GM18873 (cell line): ENCODE data around the gene CALM3.
"Not testable (repeated sequence)": the region's sequence is repeated elsewhere in the genome, so short reads cannot be mapped to it uniquely, and the experiment has no call there.

Source experiments
- ATAC-seq: cut with Tn5 transposase; IDR thresholded peaks from one replicate; pipeline ENCODE4 v1.9.1; 2021; ENCODE audit warnings: mild to moderate bottlenecking, moderate library complexity, moderate number of reproducible peaks; ENCODE audit not compliant: unreplicated experiment, low FRiP score

CALM3 gene

DNA sequence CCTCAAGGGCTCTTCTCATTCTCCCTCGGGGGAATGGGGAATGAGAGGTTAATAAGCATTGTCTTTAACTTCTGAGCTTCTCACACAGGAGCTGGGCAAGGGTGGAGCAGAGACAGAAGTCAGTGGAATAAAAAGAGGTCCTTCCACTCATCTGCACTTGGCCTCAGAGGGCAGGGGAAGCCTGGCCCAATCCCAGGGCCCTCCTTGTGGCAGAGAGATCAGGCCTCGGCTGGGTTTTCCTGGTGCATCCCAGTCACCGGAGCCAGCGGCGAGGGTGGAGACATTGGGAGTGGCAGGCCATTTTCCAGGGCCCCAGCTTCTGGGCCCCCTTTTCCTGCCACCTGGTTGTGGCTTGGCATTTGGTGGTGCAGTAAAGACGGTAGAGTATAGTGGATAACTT lies 10.6 kb downstream of the CALM3 start:
- no peak for ATAC-seq

DNA sequence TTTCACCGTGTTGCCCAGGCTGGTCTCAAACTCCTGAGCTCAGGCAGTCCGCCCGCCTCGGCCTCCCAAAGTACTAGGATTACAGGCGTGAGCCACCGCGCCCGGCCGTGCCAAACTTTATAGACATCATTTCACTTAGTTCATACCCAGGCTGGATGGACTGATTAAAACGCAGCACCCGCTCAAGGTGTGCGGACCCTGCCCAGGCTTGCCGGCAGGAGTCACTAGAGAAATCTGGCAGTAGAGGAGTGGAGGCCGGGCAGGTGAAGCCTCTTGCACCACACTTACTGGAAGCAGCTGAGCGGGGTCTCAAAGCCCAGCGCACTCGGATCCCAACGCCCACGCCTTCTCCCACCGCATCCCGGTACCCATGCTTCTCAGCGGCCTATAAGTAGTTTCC lies 12.4 kb downstream of the CALM3 start:
- no peak for ATAC-seq

DNA sequence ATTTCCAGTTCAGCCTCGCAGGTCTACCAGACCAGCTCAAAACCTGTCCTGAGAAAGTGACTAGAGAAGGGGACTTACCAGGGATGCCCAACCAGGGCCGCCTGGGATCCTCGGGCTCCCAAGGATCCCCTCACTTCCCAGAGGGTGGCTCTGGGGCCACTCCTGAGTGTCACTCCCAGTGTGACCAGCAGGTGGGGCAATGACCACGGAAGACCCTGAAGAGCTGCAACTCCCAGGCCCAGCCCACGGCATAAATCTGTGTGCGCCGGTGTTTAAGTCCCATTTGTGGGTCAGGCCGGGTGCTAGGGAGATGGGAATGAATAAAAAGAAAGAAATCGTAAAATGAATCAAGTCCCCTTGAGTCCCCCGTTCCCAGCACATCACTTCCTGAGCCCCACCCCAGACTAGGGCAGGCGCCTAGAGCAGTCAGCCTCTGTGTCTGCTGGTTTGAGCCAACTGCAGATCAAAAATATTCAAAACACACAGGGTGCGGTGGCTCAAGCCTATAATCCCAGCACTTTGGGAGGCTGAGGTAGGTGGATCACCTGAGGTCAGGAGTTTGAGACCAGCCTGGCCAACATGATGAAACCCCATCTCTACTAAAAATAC lies 13.1 kb downstream of the CALM3 start:
- ATAC-seq = no peak

DNA sequence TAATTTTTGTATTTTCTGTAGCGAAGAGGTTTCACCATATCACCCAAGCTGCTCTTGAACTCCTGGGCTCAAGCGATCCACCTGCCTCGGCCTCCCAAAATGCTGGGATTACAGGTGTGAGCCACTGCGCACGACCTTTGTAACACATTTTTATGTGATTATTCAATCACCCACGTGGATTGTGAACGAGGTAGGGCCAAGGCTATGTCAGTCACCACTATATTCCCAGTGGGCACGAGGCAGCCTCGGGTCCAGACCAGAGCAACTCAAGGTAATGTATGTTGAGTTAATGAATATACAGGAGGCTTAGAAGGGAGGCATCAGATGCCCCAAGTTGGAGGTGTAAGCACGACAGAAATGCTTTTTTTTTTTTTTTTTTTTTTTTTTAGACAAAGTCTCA lies 14.8 kb downstream of the CALM3 start:
- no peak for ATAC-seq

DNA sequence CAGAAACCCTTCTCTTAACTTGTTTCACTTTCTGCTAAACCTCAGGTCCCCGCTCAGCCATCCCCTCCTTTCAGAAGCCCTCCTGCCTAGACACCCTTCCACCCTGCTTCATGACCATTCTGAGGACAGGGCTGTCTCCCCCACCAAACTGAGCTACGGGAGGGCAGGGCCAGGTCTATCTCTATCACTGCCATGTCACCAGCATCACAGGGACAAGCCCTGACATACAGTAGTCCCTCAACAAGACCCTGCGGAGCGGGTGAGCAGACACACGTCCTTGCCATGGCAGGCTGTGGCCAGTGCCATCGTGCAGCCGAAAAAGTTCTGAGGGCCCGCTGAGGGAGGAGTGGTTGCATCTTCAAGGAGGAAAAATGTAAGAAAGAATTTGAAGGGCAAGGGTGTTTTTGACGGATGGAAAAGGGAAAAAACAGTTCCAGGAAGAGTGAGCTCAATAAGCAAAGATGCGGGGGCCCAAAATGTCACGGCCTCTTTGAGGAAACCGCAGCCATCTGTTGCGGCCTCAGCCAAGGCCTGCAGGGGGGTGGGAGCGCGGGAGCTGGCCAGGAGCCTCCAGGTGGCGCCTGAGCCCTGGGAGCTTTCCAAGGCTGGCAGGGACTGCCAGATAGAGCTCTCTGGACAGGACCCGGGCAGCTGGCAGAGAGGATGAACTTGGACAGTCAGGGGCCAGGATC lies 15.6 kb downstream of the CALM3 start:
- no peak for ATAC-seq

DNA sequence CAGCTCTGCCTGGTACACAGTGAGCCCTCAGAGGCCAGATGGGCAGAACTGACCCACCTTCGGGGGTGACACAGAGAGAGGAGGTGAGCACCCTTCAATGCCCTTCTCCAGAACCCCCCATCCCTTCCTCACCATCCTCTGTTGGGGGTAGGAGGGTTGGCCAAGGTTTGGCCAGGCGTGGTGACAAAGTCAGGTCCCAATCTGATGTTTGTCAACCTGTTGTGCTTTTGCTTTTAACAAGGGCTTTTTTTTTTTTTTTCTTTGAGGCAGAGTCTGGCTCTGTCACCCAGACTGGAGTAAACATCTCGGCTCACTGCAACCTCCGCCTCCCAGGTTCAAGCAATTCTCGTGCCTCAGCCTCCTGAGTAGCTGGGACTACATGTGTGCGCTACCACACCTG lies 16.5 kb downstream of the CALM3 start:
- ATAC-seq = no peak

DNA sequence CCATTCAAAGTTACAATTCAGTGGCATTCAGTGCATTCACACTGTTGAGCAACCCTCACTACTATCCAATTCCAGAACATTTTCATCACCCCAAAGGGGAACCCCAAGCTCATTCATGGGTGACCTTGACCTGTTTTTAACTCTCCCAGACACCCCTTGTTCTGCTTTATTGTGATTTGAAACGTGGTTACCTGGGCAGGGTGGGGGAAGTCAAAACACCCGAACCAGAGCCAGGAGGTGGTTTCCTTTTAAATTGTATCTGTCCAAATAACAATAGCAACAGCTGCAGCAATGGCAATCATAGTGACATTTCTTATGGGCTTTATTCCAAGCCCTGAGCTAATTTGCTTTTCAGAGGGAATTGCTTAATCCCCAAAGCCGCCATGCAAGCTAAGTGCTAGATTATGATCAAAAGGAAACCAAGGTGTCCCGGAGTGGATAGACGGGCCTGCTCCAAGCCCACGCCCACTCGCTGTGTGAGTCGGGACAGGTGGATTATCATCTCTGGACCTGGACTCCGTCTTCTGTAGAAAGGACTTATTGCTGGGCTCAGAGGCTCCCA lies 17.6 kb downstream of the CALM3 start:
- ATAC-seq = no peak

- ATAC-seq = no peak
These were observed 19.1 kb downstream of the CALM3 start for GRCh38 chr19:46620267-46620666.

GRCh38 chr19:46620716-46621115 lies 19.6 kb downstream of the CALM3 start:
- no peak for ATAC-seq

DNA sequence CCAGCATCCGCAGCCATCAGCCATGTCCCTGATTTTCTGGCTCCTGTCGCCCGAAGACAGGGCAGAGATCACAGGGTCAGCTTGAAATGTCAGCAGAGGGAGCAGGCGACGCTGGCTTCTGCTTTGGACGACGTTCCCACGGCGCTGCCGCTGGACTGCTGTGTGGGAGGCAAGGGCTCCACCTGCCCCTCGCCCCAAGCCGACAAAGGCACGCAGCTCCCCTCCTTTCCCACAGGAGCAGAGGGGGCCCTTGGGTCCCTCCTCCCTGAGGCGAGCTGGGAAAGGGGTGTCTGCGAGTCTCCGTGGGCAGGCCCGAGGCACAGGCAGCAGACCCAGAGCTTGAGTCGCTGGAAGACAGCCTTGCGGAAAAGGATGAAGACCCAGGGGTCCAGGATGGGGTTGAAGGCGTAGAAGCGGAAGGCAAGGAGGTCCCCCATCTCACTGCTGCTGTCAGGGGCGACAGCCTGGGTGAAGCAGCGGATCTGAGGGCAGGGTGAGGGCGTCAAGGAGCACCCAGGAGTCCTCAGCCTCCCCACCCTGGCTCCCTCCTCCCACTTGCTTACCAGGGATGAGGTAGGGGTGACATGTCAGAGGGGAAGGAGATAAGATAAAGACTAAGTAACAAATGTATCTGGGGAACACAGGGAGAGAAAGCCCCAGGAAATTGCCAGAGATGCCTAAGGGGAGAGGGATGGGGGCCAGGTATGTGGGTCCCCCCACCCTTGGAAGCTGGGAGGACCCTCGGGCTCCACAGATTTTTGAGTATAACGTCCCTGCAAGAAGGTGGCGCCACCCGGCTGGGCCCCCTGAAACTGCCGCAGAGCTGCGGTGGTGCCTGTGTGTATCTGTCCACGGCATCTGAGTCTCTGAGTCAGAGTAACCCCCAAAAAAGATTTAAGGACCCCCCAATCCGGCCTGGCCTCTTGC lies 20.3 kb downstream of the CALM3 start:
- ATAC-seq = no peak

GRCh38 chr19:46622118-46622446 lies 21.0 kb downstream of the CALM3 start:
- no peak for ATAC-seq

DNA sequence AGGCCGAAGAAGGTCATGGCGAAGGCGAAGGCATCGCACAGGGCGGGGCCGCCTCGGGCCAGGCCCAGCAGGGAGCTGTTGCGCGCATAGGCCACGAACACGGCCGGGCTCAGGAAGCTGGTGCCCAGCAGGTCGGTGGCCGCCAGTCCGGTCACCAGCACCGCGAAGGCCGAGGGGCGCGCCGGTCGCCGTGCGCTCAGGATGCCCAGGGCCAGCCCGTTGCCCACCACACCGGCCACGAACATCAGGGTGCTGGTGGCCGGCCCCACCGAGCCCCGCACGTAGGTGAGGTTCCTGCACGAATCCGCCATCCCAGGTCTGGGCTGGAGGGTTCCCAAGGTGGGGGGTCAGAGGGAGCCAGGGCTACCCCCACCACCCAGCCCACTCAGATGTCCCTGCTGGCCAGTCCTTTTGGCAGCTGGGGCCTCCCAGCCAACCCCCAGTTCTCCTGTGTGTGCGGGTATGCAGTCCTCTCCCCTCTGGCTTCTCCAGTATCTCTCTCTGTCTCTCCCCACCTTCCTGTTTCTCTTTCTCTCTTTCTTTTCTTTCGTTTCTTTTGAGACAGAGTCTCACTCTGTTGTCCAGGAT lies 22.9 kb downstream of the CALM3 start:
- no peak for ATAC-seq

DNA sequence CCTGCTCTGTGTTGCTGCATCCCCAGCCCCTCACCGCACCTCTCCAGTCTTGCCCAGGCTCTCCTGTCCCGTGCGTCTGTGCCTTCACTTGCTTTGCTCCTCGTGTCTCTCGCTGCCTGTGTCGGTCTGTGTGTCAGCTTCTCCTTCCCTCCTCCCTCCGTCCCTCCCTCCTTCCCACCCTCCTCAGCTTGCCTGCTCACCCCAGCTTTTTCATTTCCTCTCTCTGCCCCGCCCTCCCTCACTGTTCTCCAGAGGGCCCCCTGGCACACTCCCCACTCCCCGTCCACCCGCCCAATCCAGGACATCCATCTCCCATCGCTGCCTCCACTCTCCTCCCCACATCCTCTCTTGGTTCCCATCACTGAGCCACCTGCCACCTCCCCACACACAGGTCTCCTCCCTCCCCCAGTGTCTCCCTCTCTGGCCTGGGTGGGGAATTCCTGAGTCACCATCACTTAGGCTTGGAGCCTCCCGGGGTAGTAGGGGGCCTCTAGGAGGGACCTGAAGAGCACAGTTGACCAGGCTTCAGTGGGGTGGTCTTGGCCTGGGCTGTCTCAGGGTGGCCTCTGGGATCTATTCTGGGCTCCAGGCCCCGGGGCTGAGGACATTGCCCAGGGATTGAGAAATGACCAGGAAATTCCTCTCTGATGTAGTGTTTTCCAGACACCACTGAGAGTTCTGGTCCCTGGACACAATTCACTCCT lies 24.0 kb downstream of the CALM3 start, which contains the start of gene PTGIR:
PTGIR (minus strand) TSS at position 132 of the 704 bp plus-strand sequence. CDS start 864 bp downstream, outside the sequence.
- no peak for ATAC-seq

DNA sequence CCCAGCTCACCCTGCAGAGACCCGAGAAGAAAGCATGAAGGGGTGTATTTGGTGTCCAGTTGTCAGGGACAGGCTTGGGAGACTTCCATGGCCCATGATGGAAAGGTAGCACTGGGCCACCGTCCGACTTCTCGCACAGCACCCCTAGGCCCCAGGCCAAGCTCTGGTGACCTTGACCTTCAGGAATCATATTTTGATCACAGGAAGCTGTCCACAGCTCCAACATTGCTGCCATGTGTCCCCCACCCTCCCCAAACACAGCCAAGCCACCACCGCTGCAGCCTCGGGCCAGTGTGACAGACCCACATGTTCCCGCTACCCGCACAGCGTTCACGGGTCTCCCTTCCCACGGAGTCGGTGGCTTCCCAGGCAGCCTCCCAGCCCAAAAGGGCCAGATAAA lies 24.6 kb downstream of the CALM3 start:
- no peak for ATAC-seq

DNA sequence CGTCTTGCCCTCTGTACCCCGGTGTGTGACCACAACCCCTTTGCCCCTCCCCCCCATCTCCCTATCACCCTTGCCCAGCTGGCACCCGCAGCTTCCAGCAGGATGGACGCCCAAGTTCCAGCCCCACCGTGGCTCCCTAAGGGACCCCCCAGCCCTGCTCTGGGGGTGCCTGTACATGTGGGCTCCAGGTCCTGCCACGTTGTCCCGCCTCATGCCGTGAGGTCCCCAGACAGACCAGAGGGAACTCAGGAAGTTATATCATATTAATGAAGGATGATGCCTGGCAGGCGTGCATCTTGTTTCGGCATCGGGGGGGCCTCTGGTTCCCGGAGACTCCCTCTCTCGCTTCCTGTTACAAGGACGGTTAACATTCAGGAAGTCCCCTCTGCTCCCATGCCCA lies 25.3 kb downstream of the CALM3 start:
- no peak for ATAC-seq

DNA sequence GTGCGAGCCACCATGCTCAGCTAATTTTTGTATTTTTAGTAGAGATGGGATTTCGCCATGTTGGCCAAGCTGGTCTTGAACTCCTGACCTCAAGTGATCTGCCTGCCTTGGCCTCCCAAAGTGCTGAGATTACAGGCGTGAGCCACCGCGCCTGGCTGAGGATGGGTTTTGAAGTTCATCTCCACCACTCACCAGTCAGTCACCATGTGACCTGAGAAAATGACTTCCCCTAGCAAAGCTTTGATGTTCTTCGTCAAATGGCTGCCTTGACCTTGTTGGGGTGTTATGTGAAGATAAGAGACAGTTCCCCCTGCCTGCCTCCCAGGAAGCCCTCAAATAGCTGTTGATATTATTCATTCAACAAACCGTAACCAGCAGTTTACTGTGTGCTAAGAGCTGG lies 27.8 kb downstream of the CALM3 start:
- not testable (repeated sequence) for ATAC-seq

GRCh38 chr19:46629546-46630025 lies 28.5 kb downstream of the CALM3 start:
- no peak for ATAC-seq

DNA sequence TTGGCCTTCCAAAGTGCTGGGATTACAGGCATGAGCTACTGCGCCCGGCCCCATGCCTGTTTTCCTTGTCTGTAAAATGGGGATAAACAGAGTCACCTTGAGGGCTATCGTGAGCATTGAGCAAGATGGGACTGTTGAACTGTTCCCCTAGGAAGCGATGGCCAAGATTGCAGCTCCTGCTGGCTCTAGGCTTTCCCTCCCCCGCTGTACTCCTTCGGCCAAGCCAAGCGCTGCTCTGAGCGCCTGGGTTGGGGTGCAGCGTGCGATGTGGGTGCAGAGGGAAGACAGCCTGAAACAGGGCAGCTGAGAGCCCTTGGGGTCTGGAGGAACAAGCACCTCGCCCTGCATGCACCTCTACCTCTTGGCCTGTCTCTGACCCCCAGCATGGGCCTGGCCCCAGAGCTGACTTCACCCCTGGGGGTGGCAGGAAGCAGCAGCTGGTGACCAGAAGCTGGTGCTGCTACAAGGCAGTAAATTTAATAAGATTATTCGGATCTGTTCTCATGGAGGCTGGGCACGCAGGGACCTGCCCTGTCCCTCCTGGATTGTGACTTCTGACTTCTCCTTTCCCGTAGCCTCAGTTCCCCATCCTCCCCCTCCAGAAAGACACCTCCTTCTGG lies 29.6 kb downstream of the CALM3 start:
- no peak for ATAC-seq

- ATAC-seq = no peak
These were observed 30.4 kb downstream of the CALM3 start for GRCh38 chr19:46631481-46631880.

DNA sequence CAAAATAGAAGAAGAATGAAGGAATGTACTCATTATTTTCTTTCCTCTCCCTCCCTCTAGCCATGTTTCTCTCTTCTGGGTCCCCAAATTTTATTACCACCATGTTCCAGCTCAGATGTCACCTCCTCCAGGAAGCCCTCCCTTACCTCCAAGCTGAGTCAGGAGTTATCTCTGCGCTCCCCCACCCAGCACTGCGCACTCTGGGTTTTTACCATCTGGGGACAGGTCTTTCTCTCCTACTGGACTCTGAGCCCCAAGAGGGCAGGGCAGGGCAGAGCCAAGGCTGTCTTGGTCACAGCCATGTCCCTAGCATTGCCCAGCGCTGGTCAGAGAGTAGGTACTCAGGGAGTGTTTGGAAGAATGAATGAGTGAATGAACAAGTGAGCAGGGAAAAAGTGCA lies 32.0 kb downstream of the CALM3 start:
- ATAC-seq = no peak
